ENCODE measurements around the gene BLID.

The BLID gene, protein sequence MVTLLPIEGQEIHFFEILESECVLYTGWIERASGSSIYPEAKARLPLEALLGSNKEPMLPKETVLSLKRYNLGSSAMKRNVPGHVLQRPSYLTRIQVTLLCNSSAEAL

DNA sequence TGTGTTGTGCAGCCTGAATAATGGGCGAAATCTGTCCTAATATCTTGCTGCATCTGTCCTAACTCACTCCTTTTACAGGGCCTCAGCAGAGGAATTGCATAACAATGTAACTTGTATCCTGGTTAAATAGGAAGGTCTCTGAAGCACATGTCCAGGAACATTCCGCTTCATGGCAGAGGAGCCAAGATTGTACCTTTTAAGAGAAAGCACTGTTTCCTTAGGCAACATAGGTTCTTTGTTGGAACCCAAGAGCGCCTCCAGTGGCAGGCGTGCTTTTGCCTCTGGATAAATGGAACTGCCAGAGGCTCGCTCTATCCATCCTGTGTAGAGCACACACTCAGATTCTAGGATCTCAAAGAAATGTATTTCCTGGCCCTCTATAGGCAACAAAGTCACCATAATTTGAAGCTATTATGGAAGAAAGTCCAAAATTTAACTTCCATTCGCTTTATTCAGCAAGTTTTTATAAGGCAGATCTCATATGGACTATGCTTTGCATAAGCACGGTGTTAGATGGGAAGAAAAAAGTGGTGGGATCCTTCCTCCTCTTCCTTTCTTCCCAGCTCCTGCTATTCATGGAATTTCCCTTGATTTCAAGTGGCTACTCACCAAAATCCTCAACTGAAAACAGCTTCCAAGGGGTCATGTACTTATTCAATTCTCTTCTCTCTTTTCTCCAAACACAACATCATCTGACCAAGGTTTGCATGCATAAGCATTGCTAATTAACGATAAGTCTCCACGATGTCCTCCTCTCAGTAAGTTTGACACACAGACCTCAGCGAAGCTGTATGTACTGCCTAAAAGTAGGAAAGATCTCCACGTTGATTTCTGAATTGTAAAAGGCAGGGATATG, at the start of gene BLID:
TSS of gene BLID (minus strand) at position 692 of the 856 bp plus-strand sequence. CDS start at position 399, 293 bp downstream.
- no peak for DNase-seq (ENCODE audit: low spot score)

DNA sequence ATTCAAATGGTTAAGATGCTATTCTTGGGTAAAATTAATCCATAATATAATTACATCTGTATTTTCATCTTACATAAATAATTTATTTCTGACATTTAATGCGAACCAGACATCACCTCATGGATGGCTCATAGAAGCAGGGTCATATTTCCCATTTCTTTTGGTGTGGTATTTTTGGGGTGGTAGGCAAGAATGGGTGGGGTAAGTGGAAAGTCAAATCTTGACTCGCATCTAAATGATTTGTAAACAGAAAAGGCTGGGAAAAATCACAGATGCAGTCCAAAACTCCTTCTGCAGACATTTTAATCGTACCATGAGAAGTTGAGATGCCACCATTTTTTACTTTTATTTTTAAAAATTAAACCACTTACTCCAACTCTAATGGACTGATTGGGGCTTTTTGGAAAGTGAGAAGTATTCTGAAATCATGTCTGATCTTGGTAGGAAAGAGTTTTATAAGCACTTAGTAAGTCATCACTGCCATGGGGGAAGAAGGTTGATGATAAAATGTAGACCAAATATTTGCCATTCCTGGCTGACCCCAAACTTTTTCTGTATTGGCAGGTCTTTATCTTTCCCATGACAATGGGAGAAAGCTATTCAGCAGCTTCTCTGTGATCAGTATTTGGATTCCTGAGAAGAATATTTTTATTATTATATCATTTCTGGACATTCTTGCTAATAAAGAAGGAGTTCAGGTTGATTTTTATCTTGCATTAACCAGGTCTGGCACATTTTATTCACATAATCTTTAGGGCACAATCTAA, 47.2 kb upstream of the BLID start:
- no peak for DNase-seq (ENCODE audit: low spot score)

DNA sequence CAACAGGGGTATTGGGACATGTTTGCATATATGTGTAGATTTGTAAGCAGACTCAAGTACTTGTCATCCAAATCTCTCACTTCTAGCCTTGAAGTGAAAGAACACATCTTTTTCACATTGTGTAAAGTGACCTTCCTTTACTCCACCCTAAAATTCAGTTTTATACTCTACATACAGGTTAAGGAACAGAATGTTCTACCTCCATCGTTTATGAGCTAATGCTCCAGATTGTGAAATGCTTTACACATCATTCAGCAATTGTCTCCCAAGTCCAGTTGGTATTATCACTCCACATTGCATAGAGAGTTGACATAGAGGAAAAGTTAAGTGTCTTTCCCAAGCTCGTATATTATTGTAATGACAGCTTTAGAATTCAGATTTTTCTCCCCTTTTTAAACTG, 46.1 kb upstream of the BLID start:
- no peak for DNase-seq (ENCODE audit: low spot score)

DNA sequence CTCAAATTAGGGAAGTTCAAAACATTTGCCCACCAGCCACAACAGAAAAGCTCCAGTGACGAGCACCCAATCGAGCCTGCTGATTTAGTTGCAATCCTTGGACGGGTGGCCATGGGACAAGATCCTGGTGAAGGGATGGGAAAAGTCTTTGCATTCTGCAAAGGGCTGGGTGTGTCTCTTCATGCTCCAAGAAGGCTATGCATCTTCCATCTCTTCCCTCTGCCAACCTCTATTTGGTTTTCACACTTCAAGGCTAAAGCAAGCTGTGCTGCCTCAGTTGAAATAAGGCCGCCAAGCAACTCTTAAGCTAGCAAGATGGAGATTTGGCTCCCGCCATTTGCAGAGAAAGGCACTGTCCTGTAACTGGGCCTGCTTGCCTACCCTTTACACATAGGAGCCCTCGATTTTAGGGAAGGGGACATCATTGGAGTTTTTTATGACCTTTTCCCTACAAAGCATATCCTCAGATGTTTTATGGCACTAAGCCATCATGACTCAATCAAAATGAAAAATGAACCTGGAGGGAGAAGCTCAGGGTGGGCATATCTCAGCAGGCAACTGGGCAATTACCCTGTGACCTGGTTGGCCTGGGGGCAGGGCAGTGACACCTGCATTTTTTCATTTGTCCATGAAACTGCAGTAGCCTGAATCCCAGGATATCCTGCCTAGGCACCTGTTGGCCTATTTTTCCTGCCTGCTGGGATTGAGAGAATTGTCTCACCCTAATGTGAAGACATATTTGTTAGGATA, 45.0 kb upstream of the BLID start:
- no peak for DNase-seq (ENCODE audit: low spot score)

DNA sequence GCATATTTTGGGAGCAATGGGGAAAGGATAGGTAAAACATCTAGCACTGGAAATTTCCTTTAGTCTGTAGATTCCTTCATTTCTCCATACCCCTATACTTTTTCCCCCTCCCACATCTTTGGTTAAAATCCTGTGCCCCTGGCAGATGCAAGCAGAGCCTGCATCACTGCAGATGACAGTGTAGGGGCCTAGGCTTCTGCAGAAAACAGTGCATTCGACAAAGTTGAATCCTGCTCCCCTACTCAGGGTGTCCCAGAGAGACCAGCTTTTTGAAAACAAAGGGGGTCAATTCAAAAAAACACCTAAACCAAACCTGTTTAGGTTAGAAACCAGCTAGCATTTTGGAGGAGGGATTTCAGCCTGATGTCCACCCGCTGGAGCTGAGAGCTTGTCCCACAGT, 43.8 kb upstream of the BLID start:
- no peak for DNase-seq (ENCODE audit: low spot score)

DNA sequence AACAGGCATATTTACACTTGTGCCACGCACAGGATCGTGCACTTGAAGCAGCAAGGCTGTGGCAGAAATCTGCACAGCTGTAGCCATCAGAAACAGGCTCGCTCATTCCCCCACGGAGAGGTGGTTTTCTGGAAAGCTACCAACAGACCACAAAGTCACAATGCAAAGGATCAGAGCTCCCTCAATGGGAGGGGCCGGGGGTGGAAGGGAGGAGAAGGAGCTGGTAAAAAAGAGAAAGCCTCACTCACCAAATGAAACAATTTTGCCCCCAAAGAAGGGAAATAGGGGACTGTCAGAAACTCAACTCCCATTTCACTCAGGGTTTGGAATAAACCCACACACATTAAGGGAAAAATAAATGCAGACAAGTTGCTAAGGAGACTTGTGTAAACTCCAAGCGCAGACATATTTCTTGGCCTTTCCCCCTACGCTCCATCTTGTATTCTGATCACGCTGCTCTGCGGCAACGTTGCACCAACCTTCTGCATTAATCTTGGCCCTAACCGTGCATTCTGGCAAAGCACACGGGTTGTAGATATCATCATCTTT, 43.2 kb upstream of the BLID start:
- DNase-seq (ENCODE audit: low spot score), result no peak

DNA sequence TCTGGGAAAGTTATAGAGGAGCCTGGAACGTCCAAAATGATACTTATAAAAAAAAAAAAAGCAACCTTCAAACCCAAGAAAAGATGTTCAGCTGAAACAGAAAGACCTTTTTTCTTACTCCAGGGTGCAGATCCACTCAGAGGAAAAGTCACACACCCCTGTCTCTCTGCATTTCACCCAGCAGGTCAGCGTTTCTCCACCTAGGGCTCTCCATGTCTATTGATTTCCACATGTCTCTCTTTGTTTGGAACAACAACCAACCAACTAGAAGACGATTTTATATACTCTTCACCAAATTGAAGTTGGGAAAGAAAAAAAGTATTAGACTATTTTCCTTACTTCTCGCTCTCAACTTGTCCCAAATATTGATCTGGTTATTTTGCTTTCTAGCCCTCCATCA, 42.2 kb upstream of the BLID start:
- no peak for DNase-seq (ENCODE audit: low spot score)

DNA sequence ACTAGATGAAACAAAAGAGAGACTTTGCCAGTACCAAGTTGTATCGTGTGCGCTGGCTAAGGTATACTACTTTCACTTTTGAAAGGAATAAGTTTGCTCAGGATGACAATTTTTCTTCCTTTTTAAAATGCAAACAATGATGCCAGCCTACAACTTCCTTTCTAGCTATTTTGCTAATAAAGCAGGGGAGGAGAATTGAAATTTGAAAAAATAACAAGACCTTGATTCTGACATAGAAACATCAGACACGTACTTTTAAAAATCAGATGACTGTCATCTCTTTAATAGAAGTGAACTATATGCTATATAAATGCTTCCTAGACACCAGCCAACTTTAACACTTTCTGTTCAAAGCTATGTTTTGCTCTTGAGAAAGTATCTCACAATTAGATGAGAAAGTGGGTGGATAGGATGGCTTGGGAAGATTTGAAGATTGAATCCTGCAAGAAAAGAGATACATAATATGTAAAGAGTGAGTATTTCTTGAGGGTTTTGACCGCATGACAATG, 41.7 kb upstream of the BLID start:
- no peak for DNase-seq (ENCODE audit: low spot score)

DNA sequence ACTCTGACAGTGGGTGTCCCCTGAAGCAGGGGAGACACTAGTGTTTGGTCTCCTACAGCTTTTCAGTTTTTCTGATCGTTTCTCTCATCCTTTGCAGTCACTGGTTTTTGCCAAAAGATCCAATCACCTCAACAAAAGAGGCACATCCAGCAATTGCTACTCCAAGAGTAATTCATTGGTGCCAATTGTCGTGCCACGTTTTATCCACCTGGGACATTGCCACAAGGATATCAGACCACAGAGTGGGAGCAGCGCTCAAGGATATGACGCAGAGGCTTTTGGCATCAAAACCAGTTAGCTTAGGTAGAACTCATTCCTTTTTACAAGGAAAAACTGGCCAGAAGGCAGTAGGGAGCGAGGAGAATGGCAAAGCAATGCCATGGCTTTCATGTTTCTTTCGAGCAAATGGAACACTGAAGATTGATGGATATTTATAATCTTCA, 40.9 kb upstream of the BLID start:
- no peak for DNase-seq (ENCODE audit: low spot score)

DNA sequence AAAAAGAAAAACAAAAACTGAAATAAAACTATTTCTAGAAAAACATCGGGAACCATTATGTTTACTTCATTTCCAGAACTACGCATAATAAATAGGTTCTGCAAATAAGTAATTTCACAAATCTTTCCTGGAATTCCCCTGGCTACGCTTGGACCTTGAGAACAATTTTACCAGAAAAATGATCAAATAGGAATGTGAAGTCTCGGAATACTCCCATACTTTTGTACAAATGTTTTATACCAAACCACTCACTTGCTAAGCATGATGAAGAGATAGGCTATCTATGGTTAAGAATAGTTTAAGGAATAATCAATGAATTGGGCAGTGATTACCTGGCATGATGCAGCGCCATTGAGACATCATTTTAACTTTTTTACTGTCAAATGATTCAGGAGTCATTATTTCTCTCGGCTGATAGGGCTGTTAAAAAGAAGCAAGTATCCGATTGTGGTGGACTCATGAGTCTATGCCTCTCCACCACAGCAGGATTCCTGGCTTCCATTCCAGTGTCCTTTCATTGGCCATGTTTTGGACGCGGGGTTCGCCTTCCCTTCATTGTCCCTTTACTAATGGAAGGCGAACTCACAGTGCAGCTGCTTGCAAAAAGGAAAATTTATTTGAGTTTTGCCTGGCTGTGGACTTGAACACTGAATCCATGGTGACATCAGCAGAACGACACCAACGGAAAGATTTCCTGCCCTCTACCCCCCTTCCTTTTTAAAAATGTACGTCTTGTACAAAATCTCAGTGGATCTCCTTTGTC, 39.9 kb upstream of the BLID start:
- no peak for DNase-seq (ENCODE audit: low spot score)

DNA sequence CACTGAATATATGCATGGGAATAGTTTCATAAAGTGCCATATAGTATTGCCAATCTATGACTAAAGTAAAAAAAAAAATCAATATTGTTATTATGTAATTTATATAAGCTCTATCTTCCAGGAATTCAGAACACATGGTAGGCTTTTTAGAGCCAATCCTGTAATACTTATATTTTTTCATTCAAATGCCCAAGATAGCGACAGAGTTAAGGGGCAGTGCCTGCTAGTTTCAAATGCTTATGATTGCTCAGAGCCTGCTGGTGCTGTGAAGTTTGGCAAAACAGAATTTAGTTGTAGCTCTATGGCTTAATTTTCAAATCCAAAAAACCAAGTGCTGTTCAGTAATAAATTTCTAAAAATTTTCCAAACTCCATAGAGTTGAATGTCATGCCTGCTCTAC, 39.0 kb upstream of the BLID start:
- DNase-seq (ENCODE audit: low spot score), result no peak

DNA sequence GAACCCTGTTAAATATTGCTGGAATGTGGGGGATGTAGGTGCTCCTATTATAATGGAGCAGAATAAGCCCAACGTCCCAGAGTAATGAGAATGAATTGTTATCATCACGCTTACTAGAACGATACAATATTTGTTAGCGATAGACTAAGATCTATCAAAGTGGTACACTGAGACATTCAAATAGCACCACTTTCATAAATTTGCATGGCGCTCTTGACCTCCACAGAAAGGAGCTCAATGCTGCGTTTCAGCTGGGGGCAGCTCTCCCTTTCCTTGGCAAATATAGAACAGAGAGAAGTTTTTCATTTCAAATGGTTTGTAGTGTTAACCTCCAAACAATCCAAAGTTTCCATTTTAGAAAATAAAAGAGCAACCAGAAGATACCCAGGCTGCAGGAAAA, 38.2 kb upstream of the BLID start:
- no peak for DNase-seq (ENCODE audit: low spot score)

DNA sequence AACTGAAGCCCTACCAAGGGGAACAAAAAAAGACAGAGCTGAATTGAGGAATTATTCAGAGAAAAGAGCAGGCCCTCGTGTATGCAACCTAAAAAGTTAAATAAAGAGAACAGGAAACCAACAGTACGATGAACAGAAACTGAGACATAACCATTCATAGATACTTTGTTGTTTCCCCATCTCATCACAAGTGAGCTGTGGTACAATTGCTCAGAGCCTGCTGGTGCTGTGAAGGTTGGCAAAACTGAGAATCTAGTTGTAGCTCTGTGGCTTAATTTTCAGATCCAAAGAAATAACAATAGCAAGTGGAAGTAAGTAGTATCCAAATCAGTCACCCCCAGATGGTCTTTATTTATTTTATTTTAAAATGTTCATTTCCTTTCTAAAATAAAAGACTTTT, 37.7 kb upstream of the BLID start:
- DNase-seq (ENCODE audit: low spot score), result no peak

DNA sequence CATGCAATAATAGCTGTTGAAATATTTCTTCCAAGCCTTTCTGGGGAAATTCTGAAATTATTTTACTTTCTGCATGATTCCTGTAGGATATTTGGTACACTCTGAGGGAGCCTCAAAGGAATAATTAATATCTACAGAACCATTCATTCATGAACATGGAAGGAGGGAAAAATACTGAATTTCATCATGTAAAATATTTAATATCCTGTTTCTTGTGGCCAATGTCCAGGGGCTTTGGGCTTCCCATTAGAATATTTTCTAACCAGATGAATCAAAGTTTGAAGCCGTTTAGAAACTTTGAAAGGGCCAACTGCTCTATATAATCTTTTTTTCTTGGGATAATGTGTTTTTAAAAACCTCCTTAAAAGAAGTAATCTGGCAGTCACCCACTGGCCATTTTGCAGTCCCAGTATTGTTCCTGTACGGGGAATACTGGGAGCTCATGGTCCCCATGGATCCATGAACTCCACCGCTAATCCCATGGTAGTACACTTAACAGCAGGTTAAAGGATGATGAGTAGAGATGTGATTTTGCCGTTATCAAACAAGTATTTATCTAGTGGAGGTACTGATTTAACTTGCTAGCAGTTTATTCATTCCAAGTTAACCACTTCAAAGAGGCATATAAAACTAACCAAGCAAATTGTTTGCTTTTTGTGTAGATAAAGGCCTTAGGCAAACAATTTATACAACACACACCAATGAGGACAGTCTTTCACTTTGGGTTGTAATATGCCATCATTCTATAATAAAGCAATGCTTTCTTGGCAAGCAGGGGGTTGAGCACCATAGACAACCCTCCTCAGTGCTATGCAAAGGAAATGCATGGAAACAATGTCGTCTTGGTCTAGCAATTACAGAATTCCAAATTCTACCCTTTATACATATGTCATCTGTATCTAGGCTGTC, 34.5 kb upstream of the BLID start:
- no peak for DNase-seq (ENCODE audit: low spot score)

DNA sequence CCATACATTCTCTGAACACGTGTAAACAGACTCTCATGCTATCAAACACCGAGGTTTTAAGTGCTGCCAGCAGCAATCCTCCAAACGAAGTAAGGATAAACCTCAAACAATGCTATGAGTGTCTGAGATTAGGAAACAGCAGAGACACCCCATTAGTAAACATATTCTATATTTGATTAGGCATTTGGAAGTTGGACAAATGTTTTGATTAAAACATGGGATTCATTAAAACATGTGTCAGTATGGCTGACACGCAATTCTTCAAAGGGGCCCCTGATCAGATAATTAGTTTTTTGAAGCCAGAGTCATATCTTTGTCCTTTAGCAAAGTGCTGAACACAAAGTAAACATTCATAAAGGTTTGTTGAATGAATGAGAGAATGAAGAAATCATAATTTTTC, 33.2 kb upstream of the BLID start:
- DNase-seq (ENCODE audit: low spot score), result no peak

DNA sequence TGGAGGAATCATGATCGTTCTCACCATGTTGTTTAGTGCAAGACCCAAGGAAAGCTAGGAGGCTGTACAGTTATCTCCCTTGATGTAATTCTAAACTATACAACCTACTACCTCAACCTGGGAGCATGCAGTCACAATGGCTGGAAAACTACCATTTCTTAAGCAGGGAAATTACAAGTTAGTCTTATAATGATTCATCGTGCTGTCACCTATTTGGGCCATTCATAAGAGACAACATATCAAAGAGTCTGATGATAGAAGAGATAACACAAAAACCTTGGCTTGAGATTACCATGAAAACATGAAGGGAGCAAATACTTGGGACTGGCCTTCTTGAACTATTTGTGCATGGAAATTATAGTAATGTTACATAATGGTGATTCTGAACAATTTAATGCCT, 30.5 kb upstream of the BLID start:
- no peak for DNase-seq (ENCODE audit: low spot score)

DNA sequence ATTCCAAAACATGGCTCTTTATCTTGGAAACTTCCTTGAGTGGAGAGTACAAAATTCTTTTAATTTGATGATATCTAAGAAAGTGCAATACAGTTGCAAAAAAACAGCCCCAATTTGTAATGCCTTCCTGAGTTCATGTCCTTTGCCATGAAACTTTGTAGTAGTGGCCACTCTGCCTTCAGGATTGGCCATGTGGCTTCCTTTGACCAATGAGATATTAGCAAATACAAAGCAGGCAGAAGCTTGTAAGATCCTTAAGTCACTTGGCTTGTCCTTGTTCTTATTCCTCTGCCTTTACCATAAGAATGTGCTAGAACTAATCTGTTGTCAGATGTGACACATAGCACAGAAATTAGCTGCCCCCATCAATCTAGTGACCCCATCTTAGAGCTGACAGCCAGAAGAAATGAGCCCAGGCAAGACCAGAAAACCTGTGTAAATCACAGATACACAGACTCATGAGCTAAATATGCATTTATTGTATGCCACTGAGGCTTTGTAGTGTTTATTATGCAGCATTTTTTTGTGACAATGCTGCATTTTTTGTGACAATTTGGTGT, 29.8 kb upstream of the BLID start:
- peak; percentile 7 for DNase-seq (ENCODE audit: low spot score)

DNA sequence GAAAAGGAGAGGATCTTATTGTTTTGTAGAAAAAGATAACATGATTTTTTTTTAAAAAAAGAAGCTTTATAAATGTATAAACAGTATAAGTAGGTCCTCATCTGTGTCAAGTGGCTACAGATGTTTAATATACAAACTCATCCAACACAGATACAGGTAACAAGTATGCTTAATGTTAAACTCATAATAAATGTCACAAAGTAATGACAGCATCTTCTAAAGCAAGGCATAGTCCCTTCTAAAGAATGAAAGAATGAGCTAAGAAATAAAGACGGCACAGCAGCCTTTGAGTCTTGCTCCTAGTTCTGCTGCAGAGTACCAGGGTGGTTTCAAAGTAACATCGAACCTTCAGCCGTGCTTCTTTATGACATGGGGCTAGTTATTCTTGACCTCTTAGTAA, 28.7 kb upstream of the BLID start:
- no peak for DNase-seq (ENCODE audit: low spot score)

DNA sequence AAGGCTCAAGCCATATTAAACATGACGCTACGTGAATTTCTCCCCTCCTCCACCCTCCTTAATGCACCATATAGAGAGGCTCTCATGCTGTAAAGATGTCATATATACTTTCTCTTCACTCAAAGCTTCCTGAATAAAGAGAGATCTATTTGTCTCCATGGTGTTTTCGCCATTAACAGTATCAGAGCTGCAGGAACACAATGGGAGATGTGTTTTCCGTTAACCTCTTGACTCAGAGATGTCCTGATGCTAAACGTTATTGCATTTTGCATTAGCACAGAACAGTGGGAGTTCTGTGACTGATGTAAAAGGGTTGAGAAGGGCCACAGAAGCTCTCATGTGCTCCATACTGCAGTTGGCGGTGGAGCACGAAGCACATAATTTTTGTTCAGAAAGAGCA, 25.7 kb upstream of the BLID start:
- no peak for DNase-seq (ENCODE audit: low spot score)

DNA sequence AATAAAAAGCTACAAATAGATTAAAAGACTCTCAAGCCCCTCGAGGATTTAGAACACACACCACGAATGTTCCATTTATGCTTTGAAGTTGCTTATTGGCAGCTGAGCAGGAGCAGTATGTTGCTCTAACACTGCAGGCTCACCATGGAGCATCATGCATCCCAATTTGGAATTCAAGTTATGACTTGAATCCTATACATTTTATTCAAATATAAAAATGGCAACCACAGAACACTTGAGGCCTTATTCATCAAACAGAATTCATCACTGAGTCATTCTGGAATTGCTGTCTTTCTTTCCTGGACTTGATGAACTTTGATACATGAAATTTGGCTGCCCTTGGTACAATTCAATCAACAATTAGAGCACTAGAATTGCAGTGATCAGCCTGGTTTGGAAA, 24.5 kb upstream of the BLID start:
- peak; percentile 30 for DNase-seq (ENCODE audit: low spot score)
